Measurements from ENCODE around the gene FOXA1.

FOXA1 gene

DNA sequence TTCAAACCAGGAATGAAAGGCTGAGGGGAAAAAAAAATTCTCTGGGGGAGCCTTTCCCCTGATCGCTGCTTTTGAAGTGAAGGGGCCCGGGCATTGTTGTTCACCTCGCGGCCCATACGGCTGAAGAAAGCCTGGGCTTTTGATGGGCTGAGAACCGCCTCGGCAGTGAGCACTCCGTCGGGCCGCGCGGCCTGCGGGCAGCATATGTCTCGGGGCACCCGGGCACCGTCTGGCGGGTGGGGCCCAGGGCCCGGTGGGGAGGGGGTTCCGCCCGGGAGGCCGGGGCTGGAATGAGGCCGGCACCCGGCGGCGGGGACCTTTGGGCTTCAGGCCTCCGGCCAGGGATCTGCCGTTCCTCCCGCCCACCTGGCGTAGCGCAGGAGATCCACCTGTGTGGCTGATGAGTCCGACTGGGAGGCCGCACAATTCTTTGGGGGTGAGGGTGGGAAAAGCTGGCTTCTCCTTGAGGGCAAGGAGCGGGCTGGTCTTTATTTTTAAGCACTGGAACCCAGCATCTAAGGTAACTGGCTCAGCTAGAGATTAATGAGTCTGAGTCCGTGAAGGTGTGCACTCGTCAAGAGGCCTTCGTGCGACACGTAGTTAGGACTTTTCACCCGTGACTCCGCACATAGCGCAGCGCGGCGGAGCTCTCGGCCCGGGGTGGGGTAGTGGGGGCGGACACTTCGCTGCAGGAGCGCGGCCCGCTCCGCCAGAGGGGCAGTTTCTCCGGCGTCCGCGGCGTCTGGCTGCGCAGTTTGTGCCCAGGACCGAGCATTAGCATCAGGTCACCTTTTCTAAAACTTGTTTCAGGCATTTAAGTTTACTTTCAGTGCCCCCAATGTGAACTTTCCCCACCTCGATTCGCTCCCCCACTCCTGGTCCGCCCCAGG lies 10.6 kb downstream of the FOXA1 start:
- DNase-seq (ENCODE audit: low spot score), result no peak
- Histone ChIP-seq H3K27ac (no peak overlapping the region), H3K4me3 (no peak overlapping the region)
- TF ChIP-seq CTCF (IDR thresholded peaks at IDR 0.05), result no peak

- no peak for DNase-seq (ENCODE audit: low spot score)
- H3K27ac ChIP-seq, result no peak overlapping the region
- peak overlapping the region; percentile 11 for H3K4me3 ChIP-seq
Observed at GRCh38 chr14:37583358-37584210, 11.5 kb downstream of the FOXA1 start.

DNA sequence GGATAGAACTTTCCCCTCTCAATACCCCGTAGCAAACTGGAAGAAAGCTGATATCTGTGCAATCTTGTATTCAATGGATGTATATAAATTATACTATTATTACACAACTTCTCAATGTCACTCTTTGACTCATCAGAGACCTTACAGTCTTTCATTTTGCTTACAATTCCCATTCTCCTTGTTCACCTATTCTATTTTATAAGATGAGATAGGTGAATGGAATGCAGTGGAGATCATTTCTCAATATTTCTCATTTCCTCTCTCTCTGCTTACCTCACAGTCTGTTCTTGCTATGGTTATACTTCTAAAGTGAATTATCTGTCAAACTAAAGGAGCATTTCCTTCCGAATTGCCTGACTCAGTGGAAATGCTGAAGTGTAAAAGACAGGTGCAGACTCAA lies 14.9 kb downstream of the FOXA1 start:
- no peak overlapping the region for H3K27ac ChIP-seq
- no peak for DNase-seq (ENCODE audit: low spot score)

More at GRCh38 chr14:37583358-37584210, 11.5 kb downstream of the FOXA1 start:
- no peak for TF ChIP-seq CTCF (IDR thresholded peaks at IDR 0.05)

DNA sequence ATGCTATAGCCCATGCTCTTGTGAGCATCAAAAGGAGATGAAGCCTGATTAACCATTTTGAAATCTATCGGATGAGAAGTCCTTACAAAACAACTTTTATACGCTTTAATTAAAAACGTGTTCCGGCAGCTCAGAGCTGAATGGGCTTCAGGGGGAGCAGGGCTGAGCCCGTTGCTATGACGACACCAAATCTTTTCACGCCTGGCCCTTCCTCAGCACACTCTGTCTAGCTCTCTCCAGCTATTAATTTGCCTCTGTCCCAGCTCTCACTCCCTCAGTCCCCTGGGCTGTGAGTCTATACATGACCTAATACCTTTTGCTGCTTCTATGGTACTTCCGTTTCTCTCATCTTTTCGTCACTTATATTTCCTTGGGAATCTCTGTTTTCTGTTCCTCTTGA lies 15.8 kb downstream of the FOXA1 start:
- DNase-seq (ENCODE audit: low spot score), result no peak
- H3K27ac ChIP-seq, result no peak overlapping the region
- TF ChIP-seq CTCF (IDR thresholded peaks at IDR 0.05), result no peak
- H3K4me3 ChIP-seq, result no peak overlapping the region

More for the DNA sequence above, 14.9 kb downstream of the FOXA1 start:
- no peak overlapping the region for H3K4me3 ChIP-seq
- TF ChIP-seq CTCF (IDR thresholded peaks at IDR 0.05), result no peak

DNA sequence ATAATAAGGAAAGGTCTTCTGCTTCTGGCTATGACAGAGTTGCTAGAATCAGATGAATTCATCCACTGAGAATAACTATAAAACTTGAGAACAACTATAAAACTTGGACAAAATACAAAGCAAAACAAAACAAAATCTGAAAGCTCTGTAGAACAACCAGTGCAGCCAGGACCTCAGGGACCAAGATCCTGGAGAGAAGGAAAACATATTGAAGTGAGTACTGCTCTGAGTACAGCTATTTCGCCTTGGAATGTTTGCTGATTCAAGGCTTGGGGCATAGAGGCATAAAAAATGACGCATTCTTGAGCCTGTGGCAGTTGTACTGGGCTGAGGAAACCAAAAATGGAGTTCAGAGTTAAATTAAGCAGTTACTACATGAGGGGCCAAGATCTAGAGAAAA lies 21.7 kb downstream of the FOXA1 start:
- DNase-seq (ENCODE audit: low spot score), result no peak
- no peak for TF ChIP-seq CTCF (IDR thresholded peaks at IDR 0.05)
- H3K4me3 ChIP-seq, result no peak overlapping the region
- no peak overlapping the region for H3K27ac ChIP-seq

- H3K27ac ChIP-seq, result no peak overlapping the region
- no peak for DNase-seq (ENCODE audit: low spot score)
- H3K4me3 ChIP-seq, result no peak overlapping the region
- TF ChIP-seq CTCF (IDR thresholded peaks at IDR 0.05), result no peak
Observed at GRCh38 chr14:37571391-37571790, 23.7 kb downstream of the FOXA1 start.
